HG03064 (cell line): ENCODE results near the gene RFTN1.
"Not testable (repeated sequence)": the region's sequence is repeated elsewhere in the genome, so short reads cannot be mapped to it uniquely, and the experiment has no call there.

Source experiments
- ATAC-seq: cut with Tn5 transposase; IDR thresholded peaks from one replicate; pipeline ENCODE4 v1.9.1; 2021; ENCODE audit warnings: low read depth; ENCODE audit not compliant: unreplicated experiment

RFTN1 gene

DNA sequence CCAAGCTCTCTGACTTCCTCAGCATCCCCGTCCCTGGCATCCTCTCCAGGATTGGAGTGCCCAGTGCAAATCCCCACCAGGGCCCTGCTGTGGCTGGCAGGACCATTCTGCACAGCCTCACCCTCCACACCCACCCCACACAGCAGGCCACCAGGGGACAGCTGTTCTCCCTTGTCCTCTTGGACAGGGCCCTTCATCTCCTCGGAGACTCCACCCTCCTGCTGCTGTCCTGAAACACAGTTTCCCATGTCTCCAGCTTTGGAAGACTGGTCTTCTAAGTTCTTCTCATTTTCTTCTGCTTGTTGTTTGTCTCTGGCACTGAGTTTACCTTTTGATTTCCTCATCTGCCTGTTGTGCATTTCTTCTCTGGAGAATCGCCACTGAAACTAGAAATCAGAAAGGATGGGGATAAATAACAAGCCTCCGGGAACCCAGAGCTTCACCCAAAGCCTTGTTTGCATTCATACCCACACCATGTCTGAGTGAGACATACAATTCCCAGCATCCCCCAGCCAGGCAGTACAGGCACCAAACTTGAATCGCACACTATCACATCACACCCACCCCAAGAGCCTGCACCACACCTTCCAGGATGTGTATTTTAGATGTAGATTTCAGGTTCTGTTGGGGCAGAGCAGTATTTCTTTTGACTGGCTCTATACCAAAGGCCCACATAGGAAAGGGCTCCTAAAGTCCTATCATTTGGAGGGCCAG is 196.5 kb downstream of the RFTN1 start:
- no peak for ATAC-seq

DNA sequence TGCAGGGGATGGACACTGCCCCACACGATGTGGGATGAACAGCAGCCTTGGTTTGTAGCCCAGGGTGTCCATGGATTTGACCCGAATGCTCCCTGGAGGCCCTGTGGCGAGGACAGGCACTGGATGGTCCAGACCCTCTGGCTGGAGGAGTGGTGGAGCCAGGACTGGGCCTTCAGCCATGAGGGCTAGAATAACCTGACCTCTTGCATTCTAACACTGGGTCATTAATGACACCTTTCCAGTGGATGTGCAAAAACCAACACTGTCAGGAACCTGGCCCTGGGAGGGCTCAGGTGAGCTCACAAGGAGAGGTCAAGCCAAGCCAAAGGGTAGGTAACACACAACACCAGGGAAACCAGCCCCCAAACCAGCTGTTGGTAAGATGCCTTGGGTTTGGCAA is 197.1 kb downstream of the RFTN1 start:
- no peak for ATAC-seq

DNA sequence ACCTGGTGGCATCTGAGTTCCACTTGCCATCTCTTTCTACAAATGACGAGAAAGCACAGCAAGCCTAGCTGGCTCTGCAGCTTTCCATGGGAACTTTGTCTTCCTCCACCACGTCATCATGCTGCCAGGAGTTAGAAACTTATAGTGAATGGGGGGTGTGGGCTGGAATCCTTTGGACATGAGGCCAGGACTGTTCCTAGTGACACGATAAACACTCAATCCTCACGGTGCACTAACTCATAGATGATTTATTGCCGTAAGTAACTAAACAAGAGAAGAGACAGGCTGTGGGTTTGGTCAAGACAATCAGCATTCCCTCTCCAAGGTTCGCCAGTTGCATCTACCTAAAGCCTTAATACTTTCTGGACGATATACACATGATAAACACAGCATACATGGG is 197.9 kb downstream of the RFTN1 start:
- ATAC-seq, result no peak

GRCh38 chr3:16313886-16314645 is 199.4 kb downstream of the RFTN1 start:
- no peak for ATAC-seq

DNA sequence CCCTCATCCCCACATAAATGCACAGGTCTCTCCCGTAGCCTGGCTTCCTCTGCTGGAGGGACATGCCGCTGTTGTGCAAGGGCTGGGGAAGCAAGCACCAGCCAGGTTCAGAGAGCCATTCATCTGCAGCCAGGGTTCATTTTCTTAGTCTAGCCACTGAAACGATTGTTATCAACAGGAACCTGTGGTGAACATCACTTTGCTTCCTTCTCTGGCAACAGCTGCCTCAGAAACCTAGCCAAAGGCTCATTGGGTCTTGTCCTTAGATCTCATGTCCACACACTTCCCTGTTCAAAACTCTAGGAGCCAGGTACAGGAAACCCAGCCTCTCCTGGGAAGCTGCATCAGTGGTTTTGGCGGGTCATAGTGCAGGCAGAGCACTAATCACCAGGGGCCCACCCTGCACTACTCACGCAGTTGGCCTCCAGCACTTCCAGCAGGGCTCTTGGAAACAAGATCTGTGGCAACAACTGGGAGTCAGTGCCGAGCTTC is 201.5 kb downstream of the RFTN1 start:
- ATAC-seq, result peak; percentile 70

- ATAC-seq, result not testable (repeated sequence)
Observed at GRCh38 chr3:16310486-16310885, 203.0 kb downstream of the RFTN1 start.

DNA sequence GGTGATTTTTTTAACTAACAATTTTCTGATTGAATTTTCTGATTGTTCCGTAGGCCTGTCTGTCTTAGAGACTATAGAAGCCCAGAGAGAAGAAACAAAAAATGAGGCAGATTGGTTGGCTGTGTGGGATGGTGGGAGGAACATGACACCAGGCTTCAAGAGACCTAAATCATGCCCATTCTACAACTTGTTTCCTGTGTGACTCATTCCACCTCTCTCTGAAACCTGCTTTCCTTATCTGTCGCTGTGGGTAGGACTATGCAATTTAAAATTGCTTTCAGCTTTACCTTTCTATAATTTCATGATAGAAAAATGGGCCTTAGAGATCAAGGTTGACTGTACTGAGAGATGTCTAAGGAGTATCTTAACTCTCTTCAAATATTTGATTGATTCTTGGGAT is 203.9 kb downstream of the RFTN1 start:
- ATAC-seq, result peak; percentile 72

- ATAC-seq, result no peak
Observed at GRCh38 chr3:16308727-16309126, 204.8 kb downstream of the RFTN1 start.

DNA sequence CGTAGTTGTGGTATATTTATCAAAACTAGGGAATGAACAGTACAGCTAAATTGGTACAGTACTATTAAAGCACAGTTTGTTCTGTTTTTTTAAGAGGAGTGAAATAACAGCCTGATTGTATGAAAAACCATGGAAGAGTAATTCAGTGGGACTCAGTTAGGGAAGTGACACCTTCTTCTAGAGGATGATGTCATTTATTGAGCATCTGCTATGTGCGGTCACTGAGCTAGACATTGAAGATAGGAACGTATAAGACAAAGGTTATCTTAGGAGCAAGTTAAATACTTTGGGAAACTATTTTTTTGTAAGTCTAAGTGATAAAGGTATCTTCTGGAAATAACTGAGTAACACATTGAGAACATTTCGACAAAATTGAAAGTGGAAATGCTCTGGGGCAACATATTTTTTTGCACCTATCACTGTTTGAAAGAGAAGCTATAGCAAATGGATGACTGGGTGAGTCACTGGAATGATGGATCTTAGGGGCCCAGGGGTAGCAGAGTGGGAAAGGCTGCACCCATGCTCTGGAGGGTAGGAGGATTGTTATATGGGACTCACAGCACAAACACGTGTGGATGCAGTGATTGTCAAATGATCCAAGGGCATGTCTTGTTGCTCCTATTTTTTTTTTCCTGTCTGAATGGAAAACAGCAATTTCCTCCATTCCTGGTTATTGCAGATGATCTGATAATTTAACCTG is 205.5 kb downstream of the RFTN1 start:
- ATAC-seq, result no peak

GRCh38 chr3:16305111-16305541 is 208.4 kb downstream of the RFTN1 start:
- ATAC-seq, result no peak

- no peak for ATAC-seq
Observed at GRCh38 chr3:16304061-16305010, 209.2 kb downstream of the RFTN1 start.

- no peak for ATAC-seq
Observed at GRCh38 chr3:16303037-16303575, 210.4 kb downstream of the RFTN1 start.

- ATAC-seq, result no peak
Observed at GRCh38 chr3:16302082-16302631, 211.3 kb downstream of the RFTN1 start.

DNA sequence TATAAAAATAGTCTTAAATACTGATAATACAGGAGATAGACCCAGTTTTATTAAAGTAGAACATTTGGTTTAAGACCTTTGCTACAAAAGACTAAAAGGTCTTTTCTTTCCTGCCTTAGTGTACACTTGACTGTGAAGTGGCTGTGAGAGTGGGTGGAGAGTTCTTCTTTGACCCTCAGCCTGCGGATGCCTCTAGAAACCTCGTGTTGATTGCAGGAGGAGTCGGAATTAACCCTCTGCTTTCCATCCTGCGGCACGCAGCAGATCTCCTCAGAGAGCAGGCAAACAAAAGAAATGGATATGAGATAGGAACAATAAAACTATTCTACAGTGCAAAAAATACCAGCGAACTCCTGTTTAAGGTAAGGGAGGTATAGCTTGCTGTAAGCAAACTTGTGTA is 212.0 kb downstream of the RFTN1 start:
- ATAC-seq, result no peak

GRCh38 chr3:16300881-16301359 is 212.6 kb downstream of the RFTN1 start:
- peak; percentile 76 for ATAC-seq

DNA sequence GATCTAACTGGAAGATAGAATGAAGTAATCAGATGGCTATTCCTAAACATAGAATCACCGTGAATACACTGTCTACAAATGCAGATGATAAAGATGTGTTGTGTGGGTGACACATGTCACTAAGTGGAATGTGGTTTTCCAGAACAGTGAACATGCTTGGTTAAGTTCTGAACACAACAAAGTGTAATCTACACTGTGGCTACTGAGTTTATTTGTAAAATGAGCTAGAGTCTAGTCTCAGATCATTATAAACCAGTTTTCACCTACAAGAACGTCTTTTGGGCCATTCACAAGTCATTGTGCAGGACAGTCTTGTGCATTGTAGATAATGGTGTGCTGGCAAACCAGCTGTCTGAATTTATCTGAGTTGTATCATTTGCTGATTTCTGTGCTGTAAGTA is 213.2 kb downstream of the RFTN1 start:
- peak; percentile 43 for ATAC-seq

DNA sequence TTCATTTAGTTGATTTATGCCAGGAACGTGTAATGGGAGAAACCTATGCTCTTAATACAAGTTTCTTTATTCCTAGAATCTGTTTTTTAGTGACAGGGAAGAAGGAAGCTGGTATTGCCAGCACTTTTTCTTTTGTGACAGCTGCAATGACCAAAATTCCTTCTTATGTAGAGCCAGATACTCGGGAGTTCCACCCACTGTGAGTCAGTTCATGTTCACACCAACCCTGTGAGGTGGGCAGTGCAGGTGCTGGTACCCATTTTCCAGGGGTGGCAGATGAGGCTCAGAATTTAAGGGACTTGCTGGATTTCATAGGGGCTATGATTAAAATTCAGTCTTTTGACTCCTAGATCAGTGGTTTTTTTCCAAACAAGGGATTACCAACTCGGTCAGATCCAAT is 213.8 kb downstream of the RFTN1 start:
- no peak for ATAC-seq

GRCh38 chr3:16298891-16299290 is 214.6 kb downstream of the RFTN1 start:
- no peak for ATAC-seq
